Measurements from ENCODE around the gene EIF3D. TPM values are rescaled to one million over a fixed set of nuclear protein-coding genes. Genes with fewer than 3 reads are reported as not detected.

Gene EIF3D
- total and polyA plus RNA-seq, 2 of the 8 experiments (the other 6 are each of a cell fraction or from before 2014, with no cell fraction given) = 195 to 408 TPM

- no peak for TF ChIP-seq CTCF (IDR thresholded peaks at IDR 0.05; ENCODE audit: control extremely low read depth in 1 of 3, insufficient read depth in 1 of 3, low read depth in 1 of 3, low read length in 3 of 3)
These were observed 58.0 kb downstream of the EIF3D start (continued) for GRCh38 chr22:36470994-36471331.
